H9 (cell line): ENCODE results near the gene ARHGAP26. TPM values are rescaled to one million over a fixed set of nuclear protein-coding genes. Genes with fewer than 3 reads are reported as not detected.
"Not testable (repeated sequence)": the region's sequence is repeated elsewhere in the genome, so short reads cannot be mapped to it uniquely, and the experiment has no call there.

Experiments
- DNase-seq: peaks from one replicate; pipeline ENCODE4 v3.0.0-alpha.2; 2017
- H2AFZ ChIP-seq: one replicate; pipeline ENCODE4 v1.6.1; 2013; ENCODE audit warnings: mild to moderate bottlenecking, low read length, control low read depth, moderate library complexity
- H2AK5ac ChIP-seq: 2 replicates; pipeline ENCODE4 v1.6.1; 2013; ENCODE audit warnings: low read length, control low read depth, mixed read lengths; ENCODE audit not compliant: insufficient read length
- H2BK120ac ChIP-seq: one replicate; pipeline ENCODE4 v1.6.1; 2013; ENCODE audit warnings: low read depth, mild to moderate bottlenecking, low read length, control low read depth, inconsistent platforms; ENCODE audit not compliant: poor library complexity, severe bottlenecking
- H2BK12ac ChIP-seq: 2 replicates; pipeline ENCODE4 v1.6.1; 2013; ENCODE audit warnings: low read length, control low read depth, mixed read lengths, low read depth; ENCODE audit not compliant: insufficient read length
- H2BK15ac ChIP-seq: 2 replicates; pipeline ENCODE4 v1.6.1; 2013; ENCODE audit warnings: low read depth, low read length, control low read depth
- H2BK20ac ChIP-seq: one replicate; pipeline ENCODE4 v1.6.1; 2013; ENCODE audit warnings: low read depth, mild to moderate bottlenecking, low read length, control low read depth, inconsistent platforms; ENCODE audit not compliant: poor library complexity, severe bottlenecking
- H2BK5ac ChIP-seq: 2 replicates; pipeline ENCODE4 v1.6.1; 2013; ENCODE audit warnings: low read length, control low read depth, mixed read lengths; ENCODE audit not compliant: insufficient read length
- H3K14ac ChIP-seq: 2 replicates; pipeline ENCODE4 v1.6.1; 2013; ENCODE audit warnings: low read length, control low read depth; ENCODE audit not compliant: insufficient read depth
- H3K18ac ChIP-seq: 2 replicates; pipeline ENCODE4 v1.6.1; 2013; ENCODE audit warnings: low read depth, mild to moderate bottlenecking, mixed read lengths, low read length, control low read depth; ENCODE audit not compliant: insufficient read length
- H3K23ac ChIP-seq: 2 replicates; pipeline ENCODE4 v1.6.1; 2013; ENCODE audit warnings: low read length, control low read depth, mixed read lengths, low read depth; ENCODE audit not compliant: insufficient read length
- H3K23me2 ChIP-seq: 2 replicates; pipeline ENCODE4 v1.6.1; 2013; ENCODE audit warnings: low read depth, mild to moderate bottlenecking, mixed read lengths, low read length, control low read depth; ENCODE audit not compliant: insufficient read length, poor library complexity, severe bottlenecking
- H3K27ac ChIP-seq: 2 replicates; pipeline ENCODE4 v1.5.1; 2013; ENCODE audit warnings: low read length, control low read depth, mixed read lengths, low read depth; ENCODE audit not compliant: insufficient read length
- H3K27me3 ChIP-seq: 2 replicates; pipeline ENCODE4 v1.6.1; 2013; ENCODE audit warnings: low read length, control low read depth, inconsistent platforms; ENCODE audit not compliant: insufficient read depth
- H3K4ac ChIP-seq: 2 replicates; pipeline ENCODE4 v1.6.1; 2013; ENCODE audit warnings: low read depth, mild to moderate bottlenecking, control low read depth, inconsistent platforms, low read length, moderate library complexity
- H3K4me1 ChIP-seq: 2 replicates; pipeline ENCODE4 v1.6.1; 2013; ENCODE audit warnings: low read length, control low read depth, inconsistent platforms; ENCODE audit not compliant: insufficient read depth
- H3K4me2 ChIP-seq: 2 replicates; pipeline ENCODE4 v1.6.1; 2013; ENCODE audit warnings: low read length, control low read depth, mixed read lengths; ENCODE audit not compliant: insufficient read length, insufficient read depth
- H3K56ac ChIP-seq: 2 replicates; pipeline ENCODE4 v1.6.1; 2013; ENCODE audit warnings: low read depth, mild to moderate bottlenecking, mixed read lengths, low read length, control low read depth; ENCODE audit not compliant: insufficient read length
- H3K79me1 ChIP-seq: 2 replicates; pipeline ENCODE4 v1.6.1; 2013; ENCODE audit warnings: low read depth, mild to moderate bottlenecking, moderate library complexity, low read length, control low read depth, inconsistent platforms; ENCODE audit not compliant: insufficient read depth, poor library complexity, severe bottlenecking
- H3K79me2 ChIP-seq: 2 replicates; pipeline ENCODE4 v1.6.1; 2013; ENCODE audit warnings: low read length, control low read depth, inconsistent platforms; ENCODE audit not compliant: insufficient read depth
- H3K9ac ChIP-seq: 2 replicates; pipeline ENCODE4 v1.6.1; 2013; ENCODE audit warnings: low read length, control low read depth, mixed read lengths; ENCODE audit not compliant: insufficient read length; ENCODE audit errors: extremely low read depth
- H3K9me3 ChIP-seq: one replicate; pipeline ENCODE4 v1.6.1; 2013; ENCODE audit warnings: low read depth, low read length, inconsistent platforms; ENCODE audit not compliant: control insufficient read depth
- H3T11ph ChIP-seq: one replicate; pipeline ENCODE4 v1.6.1; 2013; ENCODE audit warnings: mild to moderate bottlenecking, low read length, control low read depth, inconsistent platforms
- H4K20me1 ChIP-seq: one replicate; pipeline ENCODE4 v1.6.1; 2013; ENCODE audit not compliant: control insufficient read depth, insufficient read length, insufficient read depth
- H4K5ac ChIP-seq: 2 replicates; pipeline ENCODE4 v1.6.1; 2013; ENCODE audit warnings: low read depth, mild to moderate bottlenecking, mixed read lengths, low read length, control low read depth; ENCODE audit not compliant: insufficient read length
- H4K8ac ChIP-seq: replicated peaks from 2 replicates; pipeline ENCODE4 v1.6.1; 2013; ENCODE audit warnings: low read length, control low read depth, mixed read lengths, low read depth; ENCODE audit not compliant: insufficient read length
- H4K91ac ChIP-seq: 2 replicates; pipeline ENCODE4 v1.6.1; 2013; ENCODE audit warnings: low read depth, mild to moderate bottlenecking, moderate library complexity, mixed read lengths, low read length, control low read depth; ENCODE audit not compliant: insufficient read length
- H3K27ac Mint-ChIP-seq, 3 experiments: 2 replicates in 2 of 3; 3 replicates in 1 of 3; pipeline ENCODE4 v1.8.0; 2020 to 2021; ENCODE audit warnings: mixed read lengths in 3 of 3, mild to moderate bottlenecking in 1 of 3, moderate library complexity in 1 of 3
- H3K27me3 Mint-ChIP-seq: 2 replicates; pipeline ENCODE4 v1.8.0; 2021; ENCODE audit warnings: low read depth, mild to moderate bottlenecking, moderate library complexity, mixed read lengths
- H3K36me3 Mint-ChIP-seq, 3 experiments: 2 replicates in 2 of 3; 3 replicates in 1 of 3; pipeline ENCODE4 v1.8.0; 2020 to 2021; ENCODE audit warnings: low read depth in 3 of 3, mixed read lengths in 3 of 3; ENCODE audit not compliant: insufficient read depth in 1 of 3
- H3K4me1 Mint-ChIP-seq, 2 experiments: 2 replicates each; pipeline ENCODE4 v1.8.0; 2020; ENCODE audit warnings: mixed read lengths in 2 of 2
- H3K4me3 Mint-ChIP-seq, 2 experiments: 2 replicates in 1 of 2; 3 replicates in 1 of 2; pipeline ENCODE4 v1.8.0; 2020 to 2021; ENCODE audit warnings: mild to moderate bottlenecking in 2 of 2, mixed read lengths in 2 of 2, moderate library complexity in 1 of 2
- H3K9me3 Mint-ChIP-seq, 2 experiments: 2 replicates in 1 of 2; 3 replicates in 1 of 2; pipeline ENCODE4 v1.8.0; 2020; ENCODE audit warnings: mild to moderate bottlenecking in 2 of 2, mixed read lengths in 2 of 2, moderate library complexity in 1 of 2
- CTCF ChIP-seq: fragments of 200-600 bp; sonication (generic); conservative IDR thresholded peaks from 3 replicates; pipeline ENCODE4 v1.8.0; 2021; ENCODE audit warnings: antibody characterized with exemption, mild to moderate bottlenecking
- WGBS: extraction: QIAGEN DNeasy Blood & Tissue Kit; methylation state at CpG from one replicate; pipeline ENCODE4 v1.1.7; 2013; ENCODE audit warnings: missing lambda C conversion rate, low lambda C conversion rate, mixed read lengths; ENCODE audit not compliant: insufficient read length; ENCODE audit errors: extremely low coverage; 5-methylcytosine and 5-hydroxymethylcytosine counted together
- total RNA-seq: library from RNA; stranded (reverse); gene quantifications from 2 replicates; pipeline ENCODE4 v1.2.1, GENCODE V29; 2021

Gene ARHGAP26
- total RNA-seq, 1 experiment from 2014 or later: 13.8 TPM

GRCh38 chr5:142952229-142952628 is 182.1 kb downstream of the ARHGAP26 start:
- Mint-ChIP-seq H3K27me3 (no peaks in the 10 kb centered on the region), H3K27ac (peak overlapping the region in 1 of 3 experiments; percentile 42; a peak in 1 of 7 replicates), H3K4me3 (no peak overlapping the region), H3K36me3 (peaks cover 0 to 7% (median 6%) of the 10 kb centered on the region in 3 experiments; a peak in 5 of 7 replicates), H3K4me1 (no peaks in the 10 kb centered on the region), H3K9me3 (peaks cover 5% of the 10 kb centered on the region in 2 experiments; a peak in 3 of 5 replicates)
- no CpG with 5 or more reads among the region's 3 CpGs for WGBS
- no peak for DNase-seq
- H3K4me2 ChIP-seq: no peak overlapping the region
- no peak overlapping the region for H2AK5ac ChIP-seq
- no peaks in the 10 kb centered on the region for H4K20me1 ChIP-seq
- H2BK15ac ChIP-seq: no peak overlapping the region
- H3K14ac ChIP-seq: no peak overlapping the region
- no peak overlapping the region for H3K9ac ChIP-seq
- H4K5ac ChIP-seq: no peak overlapping the region
- H2BK5ac ChIP-seq: no peak overlapping the region
- no peaks in the 10 kb centered on the region for H3K4me1 ChIP-seq
- H3T11ph ChIP-seq: no peak overlapping the region
- no peaks in the 10 kb centered on the region for H3K79me2 ChIP-seq
- no peaks in the 10 kb centered on the region for H3K23me2 ChIP-seq
- no peak overlapping the region for H3K4ac ChIP-seq
- H3K27me3 ChIP-seq: no peaks in the 10 kb centered on the region
- no peak overlapping the region for H3K56ac ChIP-seq
- H2BK120ac ChIP-seq: no peak overlapping the region
- H2BK20ac ChIP-seq: no peak overlapping the region
- H3K23ac ChIP-seq: no peak overlapping the region
- no peaks in the 10 kb centered on the region for H3K79me1 ChIP-seq
- no peak overlapping the region for H2AFZ ChIP-seq
- H2BK12ac ChIP-seq: no peak overlapping the region
- no peak overlapping the region for H4K91ac ChIP-seq
- TF ChIP-seq CTCF: no peak
- no peak overlapping the region for H4K8ac ChIP-seq
- no peak overlapping the region for H3K27ac ChIP-seq
- H3K9me3 ChIP-seq: no peaks in the 10 kb centered on the region
- H3K18ac ChIP-seq: no peak overlapping the region

GRCh38 chr5:142952871-142953270 is 182.7 kb downstream of the ARHGAP26 start:
- not testable (repeated sequence) for H2AFZ ChIP-seq, H3K4me1 ChIP-seq, H2BK120ac ChIP-seq, H3K4me1 Mint-ChIP-seq, H3K18ac ChIP-seq, H2AK5ac ChIP-seq, H3K79me1 ChIP-seq, H3K23me2 ChIP-seq, H3K9me3 ChIP-seq, H3K23ac ChIP-seq, H2BK5ac ChIP-seq, H4K8ac ChIP-seq, H3K27ac ChIP-seq, H3K4ac ChIP-seq, H4K20me1 ChIP-seq, H2BK20ac ChIP-seq, H3K9ac ChIP-seq, H3T11ph ChIP-seq, H3K4me2 ChIP-seq, H3K4me3 Mint-ChIP-seq, H4K91ac ChIP-seq, H3K79me2 ChIP-seq, H2BK12ac ChIP-seq, H2BK15ac ChIP-seq, H3K27me3 Mint-ChIP-seq, H3K36me3 Mint-ChIP-seq, H3K56ac ChIP-seq, H3K9me3 Mint-ChIP-seq, H3K14ac ChIP-seq, H3K27me3 ChIP-seq, H4K5ac ChIP-seq, DNase-seq
- H3K27ac Mint-ChIP-seq: peak overlapping the region in 1 of 3 experiments; percentile 56; a peak in 1 of 7 replicates
- WGBS: no CpG with 5 or more reads among the region's 3 CpGs
